HepG2 (cell line): ENCODE data around the gene AQP10. TPM values are rescaled to one million over a fixed set of nuclear protein-coding genes. Genes with fewer than 3 reads are reported as not detected.

ENCODE experiments used
- BATF2 ChIP-seq: sonication (generic); formaldehyde crosslinking; IDR thresholded peaks from 2 replicates; pipeline ENCODE4 v1.8.0; 2022; ENCODE audit warnings: mild to moderate bottlenecking, missing genetic modification reagents, moderate library complexity
- CBFB ChIP-seq: sonication (generic); formaldehyde crosslinking; IDR thresholded peaks from 2 replicates; pipeline ENCODE4 v1.4.0; 2020; ENCODE audit warnings: missing genetic modification reagents
- FOXA1 ChIP-seq, 2 experiments: fragments of 450-650 bp in 1 of 2; sonication (generic) in 1 of 2; formaldehyde crosslinking in 1 of 2; IDR thresholded peaks; 2 replicates each; pipeline versions ENCODE4 v1.4.0 to v1.6.1; 2016 to 2020; ENCODE audit warnings: missing genetic modification reagents in 1 of 2
- HOXA7 ChIP-seq: sonication (generic); formaldehyde crosslinking; IDR thresholded peaks from 2 replicates; pipeline ENCODE4 v1.8.1; 2022; ENCODE audit warnings: mild to moderate bottlenecking, missing genetic modification reagents, moderate library complexity
- PLRG1 ChIP-seq: fragments of 450-650 bp; conservative IDR thresholded peaks from 2 replicates; pipeline ENCODE4 v1.6.1; 2016
- PRMT3 ChIP-seq: sonication (generic); formaldehyde crosslinking; IDR thresholded peaks from 2 replicates; pipeline ENCODE4 v1.8.1; 2022; ENCODE audit warnings: low read depth, mild to moderate bottlenecking, moderate library complexity, missing genetic modification reagents, borderline replicate concordance
- REL ChIP-seq: sonication (generic); formaldehyde crosslinking; conservative IDR thresholded peaks from 2 replicates; pipeline ENCODE4 v1.8.0; 2022; ENCODE audit warnings: mild to moderate bottlenecking, missing genetic modification reagents, moderate library complexity
- RNF219 ChIP-seq: sonication (generic); formaldehyde crosslinking; IDR thresholded peaks from 2 replicates; pipeline ENCODE4 v1.5.0; 2020; ENCODE audit warnings: mild to moderate bottlenecking, missing genetic modification reagents
- SMAD1 ChIP-seq: sonication (generic); formaldehyde crosslinking; IDR thresholded peaks from 2 replicates; pipeline ENCODE4 v1.4.0; 2020; ENCODE audit warnings: missing genetic modification reagents, low read depth, mild to moderate bottlenecking, borderline replicate concordance
- SOX5 ChIP-seq: IDR thresholded peaks from 2 replicates; pipeline ENCODE4 v1.6.1; 2016; ENCODE audit warnings: borderline replicate concordance
- ZMYM2 ChIP-seq: sonication (generic); formaldehyde crosslinking; IDR thresholded peaks from 2 replicates; pipeline ENCODE4 v1.8.0; 2022; ENCODE audit warnings: mild to moderate bottlenecking, missing genetic modification reagents
- ZNF331 ChIP-seq: sonication (generic); formaldehyde crosslinking; IDR thresholded peaks from 2 replicates; pipeline ENCODE4 v1.4.0; 2020; ENCODE audit warnings: missing genetic modification reagents
- ZNF644 ChIP-seq: IDR thresholded peaks from 2 replicates; pipeline ENCODE4 v1.6.1; 2016; ENCODE audit warnings: low read depth
- ZNF773 ChIP-seq: sonication (generic); formaldehyde crosslinking; IDR thresholded peaks from 2 replicates; pipeline ENCODE4 v1.4.0; 2020; ENCODE audit warnings: missing genetic modification reagents, borderline replicate concordance
- polyA plus RNA-seq, 8 experiments: library from polyadenylated mRNA; depleted of rRNA in 3 of 8; stranded (reverse) in 7 of 8; unstranded in 1 of 8; fragments of >200 nt; fragmentation: Illumina TruSeq in 4 of 8; extraction: Trizol in 4 of 8; gene quantifications; 2 replicates each; pipeline versions ENCODE4 v1.2.1 to v1.2.3, GENCODE V29; 2011 to 2016; ENCODE audit warnings: low read depth in 4 of 8, missing spikeins in 1 of 8, mixed read lengths in 1 of 8; ENCODE audit not compliant: insufficient read depth in 1 of 8
- total RNA-seq, 5 experiments: library from RNA; depleted of rRNA; stranded (reverse); fragments of >200 nt; fragmentation: Illumina TruSeq; extraction: Trizol; gene quantifications; 2 replicates each; pipeline ENCODE4 v1.2.3, GENCODE V29; 2016; ENCODE audit warnings: low read depth in 1 of 5
- TF ChIP-seq, protein P1 (sequence below): sonication (generic); formaldehyde crosslinking; IDR thresholded peaks from one replicate; pipeline ENCODE4 v1.5.1; 2020; ENCODE audit warnings: mild to moderate bottlenecking, missing genetic modification reagents; ENCODE audit errors: not compliant biosample characterization
- TF ChIP-seq, protein P2 (sequence below): sonication (generic); formaldehyde crosslinking; IDR thresholded peaks from 2 replicates; pipeline ENCODE4 v1.5.0; 2020; ENCODE audit warnings: mild to moderate bottlenecking, missing genetic modification reagents, moderate library complexity

The AQP10 gene
- total and polyA plus RNA-seq, 2 of the 13 experiments (the other 11 are each of a cell fraction or from before 2014, with no cell fraction given), result 0.30 TPM; not detected in 1

DNA sequence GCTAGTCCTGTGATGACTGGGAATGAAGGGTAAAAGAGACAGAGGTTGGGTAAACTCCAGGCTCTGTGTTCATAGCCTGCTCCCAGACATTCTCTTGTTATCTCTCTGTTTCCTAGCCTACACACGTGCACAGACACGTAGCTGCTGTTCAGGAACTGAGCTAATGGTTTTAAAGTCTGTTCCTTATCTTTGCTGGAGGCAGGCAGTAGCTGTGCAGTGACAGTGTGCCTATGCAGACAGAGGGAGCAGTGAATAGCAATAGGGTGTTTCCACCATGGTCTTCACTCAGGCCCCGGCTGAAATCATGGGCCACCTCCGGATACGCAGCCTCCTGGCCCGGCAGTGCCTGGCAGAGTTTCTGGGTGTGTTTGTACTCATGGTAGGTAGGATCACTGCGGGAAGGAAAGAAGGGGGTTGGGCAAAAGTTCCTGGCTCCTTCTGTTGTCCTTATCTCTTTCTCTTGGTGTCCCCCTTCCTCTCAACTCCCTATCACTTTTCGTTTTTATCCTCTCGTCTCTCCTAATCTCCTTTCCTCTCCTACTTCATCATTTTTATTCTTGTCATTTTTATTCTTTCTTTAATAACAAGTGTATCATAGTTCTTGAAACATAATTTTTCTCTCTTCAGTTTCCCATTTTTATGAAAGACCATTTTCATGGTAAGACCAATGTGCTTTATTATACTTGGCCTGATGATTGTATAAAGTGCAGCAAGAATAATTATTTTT lies at the start of gene AQP10 (continued):
- TF ChIP-seq, protein P1, sequence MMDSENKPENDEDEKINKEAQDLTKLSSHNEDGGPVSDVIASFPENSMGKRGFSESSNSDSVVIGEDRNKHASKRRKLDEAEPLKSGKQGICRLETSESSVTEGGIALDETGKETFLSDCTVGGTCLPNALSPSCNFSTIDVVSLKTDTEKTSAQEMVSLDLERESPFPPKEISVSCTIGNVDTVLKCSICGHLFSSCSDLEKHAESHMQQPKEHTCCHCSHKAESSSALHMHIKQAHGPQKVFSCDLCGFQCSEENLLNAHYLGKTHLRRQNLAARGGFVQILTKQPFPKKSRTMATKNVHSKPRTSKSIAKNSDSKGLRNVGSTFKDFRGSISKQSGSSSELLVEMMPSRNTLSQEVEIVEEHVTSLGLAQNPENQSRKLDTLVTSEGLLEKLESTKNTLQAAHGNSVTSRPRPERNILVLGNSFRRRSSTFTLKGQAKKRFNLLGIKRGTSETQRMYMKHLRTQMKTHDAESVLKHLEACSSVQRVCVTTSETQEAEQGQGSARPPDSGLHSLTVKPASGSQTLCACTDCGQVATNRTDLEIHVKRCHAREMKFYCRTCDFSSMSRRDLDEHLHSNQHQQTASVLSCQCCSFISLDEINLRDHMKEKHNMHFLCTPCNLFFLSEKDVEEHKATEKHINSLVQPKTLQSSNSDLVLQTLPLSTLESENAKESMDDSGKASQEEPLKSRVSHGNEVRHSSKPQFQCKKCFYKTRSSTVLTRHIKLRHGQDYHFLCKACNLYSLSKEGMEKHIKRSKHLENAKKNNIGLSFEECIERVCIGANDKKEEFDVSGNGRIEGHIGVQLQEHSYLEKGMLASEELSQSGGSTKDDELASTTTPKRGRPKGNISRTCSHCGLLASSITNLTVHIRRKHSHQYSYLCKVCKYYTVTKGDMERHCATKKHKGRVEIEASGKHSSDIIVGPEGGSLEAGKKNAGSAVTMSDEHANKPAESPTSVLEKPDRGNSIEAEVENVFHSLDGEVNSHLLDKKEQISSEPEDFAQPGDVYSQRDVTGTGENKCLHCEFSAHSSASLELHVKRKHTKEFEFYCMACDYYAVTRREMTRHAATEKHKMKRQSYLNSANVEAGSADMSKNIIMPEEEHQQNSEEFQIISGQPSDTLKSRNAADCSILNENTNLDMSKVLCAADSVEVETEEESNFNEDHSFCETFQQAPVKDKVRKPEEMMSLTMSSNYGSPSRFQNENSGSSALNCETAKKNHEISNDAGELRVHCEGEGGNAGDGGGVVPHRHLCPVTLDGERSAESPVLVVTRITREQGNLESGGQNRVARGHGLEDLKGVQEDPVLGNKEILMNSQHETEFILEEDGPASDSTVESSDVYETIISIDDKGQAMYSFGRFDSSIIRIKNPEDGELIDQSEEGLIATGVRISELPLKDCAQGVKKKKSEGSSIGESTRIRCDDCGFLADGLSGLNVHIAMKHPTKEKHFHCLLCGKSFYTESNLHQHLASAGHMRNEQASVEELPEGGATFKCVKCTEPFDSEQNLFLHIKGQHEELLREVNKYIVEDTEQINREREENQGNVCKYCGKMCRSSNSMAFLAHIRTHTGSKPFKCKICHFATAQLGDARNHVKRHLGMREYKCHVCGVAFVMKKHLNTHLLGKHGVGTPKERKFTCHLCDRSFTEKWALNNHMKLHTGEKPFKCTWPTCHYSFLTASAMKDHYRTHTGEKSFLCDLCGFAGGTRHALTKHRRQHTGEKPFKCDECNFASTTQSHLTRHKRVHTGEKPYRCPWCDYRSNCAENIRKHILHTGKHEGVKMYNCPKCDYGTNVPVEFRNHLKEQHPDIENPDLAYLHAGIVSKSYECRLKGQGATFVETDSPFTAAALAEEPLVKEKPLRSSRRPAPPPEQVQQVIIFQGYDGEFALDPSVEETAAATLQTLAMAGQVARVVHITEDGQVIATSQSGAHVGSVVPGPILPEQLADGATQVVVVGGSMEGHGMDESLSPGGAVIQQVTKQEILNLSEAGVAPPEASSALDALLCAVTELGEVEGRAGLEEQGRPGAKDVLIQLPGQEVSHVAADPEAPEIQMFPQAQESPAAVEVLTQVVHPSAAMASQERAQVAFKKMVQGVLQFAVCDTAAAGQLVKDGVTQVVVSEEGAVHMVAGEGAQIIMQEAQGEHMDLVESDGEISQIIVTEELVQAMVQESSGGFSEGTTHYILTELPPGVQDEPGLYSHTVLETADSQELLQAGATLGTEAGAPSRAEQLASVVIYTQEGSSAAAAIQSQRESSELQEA (CRISPR knock-in tag), result no peak
- TF ChIP-seq BATF2 (CRISPR knock-in tag) (no peak), FOXA1 (IDR thresholded peaks at IDR 0.05) (no peak), FOXA1 (CRISPR knock-in tag; IDR thresholded peaks at IDR 0.05) (0 out of 2 replicates have a peak, but pooled peaks have one; percentile 3), SMAD1 (CRISPR knock-in tag) (no peak), ZMYM2 (CRISPR knock-in tag) (no peak), RNF219 (no peak), PRMT3 (CRISPR knock-in tag) (no peak), ZNF644 (CRISPR knock-in tag) (no peak), ZNF773 (CRISPR knock-in tag) (no peak), CBFB (no peak), REL (no peak), PLRG1 (no peak), SOX5 (CRISPR knock-in tag) (peak; percentile 77; the same call in 1 of the 2 replicates), ZNF331 (CRISPR knock-in tag) (peak; percentile 64; the same call in 1 of the 2 replicates), HOXA7 (CRISPR knock-in tag) (no peak)
- TF ChIP-seq, protein P2, sequence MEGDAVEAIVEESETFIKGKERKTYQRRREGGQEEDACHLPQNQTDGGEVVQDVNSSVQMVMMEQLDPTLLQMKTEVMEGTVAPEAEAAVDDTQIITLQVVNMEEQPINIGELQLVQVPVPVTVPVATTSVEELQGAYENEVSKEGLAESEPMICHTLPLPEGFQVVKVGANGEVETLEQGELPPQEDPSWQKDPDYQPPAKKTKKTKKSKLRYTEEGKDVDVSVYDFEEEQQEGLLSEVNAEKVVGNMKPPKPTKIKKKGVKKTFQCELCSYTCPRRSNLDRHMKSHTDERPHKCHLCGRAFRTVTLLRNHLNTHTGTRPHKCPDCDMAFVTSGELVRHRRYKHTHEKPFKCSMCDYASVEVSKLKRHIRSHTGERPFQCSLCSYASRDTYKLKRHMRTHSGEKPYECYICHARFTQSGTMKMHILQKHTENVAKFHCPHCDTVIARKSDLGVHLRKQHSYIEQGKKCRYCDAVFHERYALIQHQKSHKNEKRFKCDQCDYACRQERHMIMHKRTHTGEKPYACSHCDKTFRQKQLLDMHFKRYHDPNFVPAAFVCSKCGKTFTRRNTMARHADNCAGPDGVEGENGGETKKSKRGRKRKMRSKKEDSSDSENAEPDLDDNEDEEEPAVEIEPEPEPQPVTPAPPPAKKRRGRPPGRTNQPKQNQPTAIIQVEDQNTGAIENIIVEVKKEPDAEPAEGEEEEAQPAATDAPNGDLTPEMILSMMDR, result peak; percentile 32; the same call in 1 of the 2 replicates
